Tibial artery (tissue), 4 donors: ENCODE data around the gene WT1.

Experiments used
- DNase-seq, 2 donors: peaks; one replicate each; pipeline ENCODE4 v3.0.0-alpha.2; 2019
- H3K27ac ChIP-seq, 2 donors: fragments of 200-600 bp; sonication (generic) in 1 of 2; 1 replicate in 1 of 2; 2 replicates in 1 of 2; pipeline ENCODE4 v1.5.1; 2018 to 2019; ENCODE audit warnings: mild to moderate bottlenecking in 1 of 2
- H3K27me3 ChIP-seq, 2 donors: fragments of 200-600 bp; sonication (generic) in 1 of 2; one replicate each; pipeline versions ENCODE4 v1.5.1 to v1.6.0; 2016 to 2019
- H3K36me3 ChIP-seq, 3 donors: fragments of 200-600 bp; sonication (generic) in 2 of 3; one replicate each; pipeline ENCODE4 v1.5.1; 2016 to 2019; ENCODE audit warnings: mild to moderate bottlenecking in 2 of 3
- H3K4me1 ChIP-seq, 4 donors: fragments of 200-600 bp; sonication (generic) in 2 of 4; 1 replicate in 3 of 4; 2 replicates in 1 of 4; pipeline ENCODE4 v1.5.1; 2016 to 2019
- H3K4me3 ChIP-seq, 2 donors: fragments of 200-600 bp; sonication (generic) in 1 of 2; 1 replicate in 1 of 2; 2 replicates in 1 of 2; pipeline ENCODE4 v1.5.1; 2018 to 2019; ENCODE audit warnings: mild to moderate bottlenecking in 2 of 2
- H3K9me3 ChIP-seq, 3 donors: fragments of 200-600 bp; sonication (generic) in 1 of 3; one replicate each; pipeline ENCODE4 v1.5.1; 2016 to 2019
- intact Hi-C: fragments of 100-400 bp; cut with DNase I; formaldehyde crosslinking; loops from one replicate; pipeline ENCODE4 v1.15.0; 2023; ENCODE audit warnings: low total_unique reads
- TF ChIP-seq, protein P1 (sequence below), 2 experiments: fragments of 200-600 bp in 1 of 2; fragments of 450-650 bp in 1 of 2; IDR thresholded peaks; one replicate each; pipeline ENCODE4 v1.5.1; 2017 to 2019; ENCODE audit warnings: antibody characterized with exemption in 2 of 2, mild to moderate bottlenecking in 1 of 2, moderate library complexity in 1 of 2

WT1 gene

DNA sequence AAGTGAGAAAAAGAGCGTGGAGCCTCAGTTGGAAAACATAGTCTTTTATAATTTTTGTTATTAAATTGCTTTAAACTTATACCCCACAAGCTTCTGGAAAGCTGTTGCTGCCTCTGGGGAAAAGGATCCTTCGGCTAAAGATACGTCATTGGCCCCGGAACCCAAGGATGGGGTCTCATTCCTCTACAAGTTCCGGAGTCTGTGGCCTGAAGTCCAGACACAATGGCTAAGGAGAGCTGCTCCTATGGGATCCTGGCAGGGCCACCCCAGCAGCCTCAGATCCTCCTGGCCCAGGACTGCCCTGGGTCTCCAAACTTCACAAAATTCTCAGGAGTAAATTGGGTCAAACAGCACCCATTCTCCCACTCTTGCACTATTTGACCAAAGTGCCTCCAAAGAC lies 5.9 kb downstream of the WT1 start:
- intact Hi-C loops: no loop called here
- Histone ChIP-seq H3K4me1 (peaks cover 0 to 24% (median 19%) of the 10 kb centered on the region in 4 donors), H3K27me3 (peaks cover 0 to 91% of the 10 kb centered on the region in 2 donors)

DNA sequence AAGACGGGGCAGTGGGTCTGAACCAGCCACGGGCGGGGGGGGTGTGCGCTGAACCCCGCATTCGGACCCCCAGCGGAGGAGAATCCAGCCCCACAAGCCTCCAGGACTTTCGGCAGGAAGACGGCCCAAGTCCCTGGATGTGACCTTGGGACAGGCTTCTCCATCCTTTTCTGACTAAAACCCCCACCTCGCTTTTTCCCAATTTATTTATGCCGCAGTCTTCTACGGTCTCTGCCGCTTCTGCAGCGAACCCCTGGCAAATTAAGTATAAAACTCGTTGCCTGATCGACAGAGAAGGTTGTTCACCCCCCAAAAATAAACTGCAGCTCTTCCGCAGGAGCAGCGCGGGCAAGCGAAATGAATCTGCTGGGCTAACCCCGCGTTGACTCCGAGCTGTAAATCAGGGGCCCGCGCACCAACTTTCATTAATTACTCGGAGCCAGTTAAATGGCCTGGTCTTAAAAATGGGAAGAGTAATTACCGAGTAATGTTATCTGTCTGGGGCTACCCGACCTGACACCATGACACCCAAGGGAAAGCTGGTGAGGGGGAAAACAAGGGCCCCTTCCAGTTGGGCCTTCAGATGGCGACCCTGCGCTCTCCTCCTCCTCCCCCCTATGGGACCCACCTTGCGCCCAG lies 6.6 kb downstream of the WT1 start:
- Histone ChIP-seq H3K27ac (no peak overlapping the region), H3K9me3 (no peaks in the 10 kb centered on the region), H3K4me1 (peaks cover 0 to 17% (median 12%) of the 10 kb centered on the region in 4 donors), H3K4me3 (no peak overlapping the region), H3K27me3 (peaks cover 0 to 85% of the 10 kb centered on the region in 2 donors), H3K36me3 (no peaks in the 10 kb centered on the region)
- DNase-seq: no peak
- TF ChIP-seq, protein P1, sequence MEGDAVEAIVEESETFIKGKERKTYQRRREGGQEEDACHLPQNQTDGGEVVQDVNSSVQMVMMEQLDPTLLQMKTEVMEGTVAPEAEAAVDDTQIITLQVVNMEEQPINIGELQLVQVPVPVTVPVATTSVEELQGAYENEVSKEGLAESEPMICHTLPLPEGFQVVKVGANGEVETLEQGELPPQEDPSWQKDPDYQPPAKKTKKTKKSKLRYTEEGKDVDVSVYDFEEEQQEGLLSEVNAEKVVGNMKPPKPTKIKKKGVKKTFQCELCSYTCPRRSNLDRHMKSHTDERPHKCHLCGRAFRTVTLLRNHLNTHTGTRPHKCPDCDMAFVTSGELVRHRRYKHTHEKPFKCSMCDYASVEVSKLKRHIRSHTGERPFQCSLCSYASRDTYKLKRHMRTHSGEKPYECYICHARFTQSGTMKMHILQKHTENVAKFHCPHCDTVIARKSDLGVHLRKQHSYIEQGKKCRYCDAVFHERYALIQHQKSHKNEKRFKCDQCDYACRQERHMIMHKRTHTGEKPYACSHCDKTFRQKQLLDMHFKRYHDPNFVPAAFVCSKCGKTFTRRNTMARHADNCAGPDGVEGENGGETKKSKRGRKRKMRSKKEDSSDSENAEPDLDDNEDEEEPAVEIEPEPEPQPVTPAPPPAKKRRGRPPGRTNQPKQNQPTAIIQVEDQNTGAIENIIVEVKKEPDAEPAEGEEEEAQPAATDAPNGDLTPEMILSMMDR (IDR thresholded peaks at IDR 0.05): no peak
- intact Hi-C loops: no loop called here

More for the DNA sequence above, 5.9 kb downstream of the WT1 start:
- no peak overlapping the region for H3K27ac ChIP-seq
- TF ChIP-seq, protein P1 (IDR thresholded peaks at IDR 0.05): no peak
- H3K9me3 ChIP-seq: no peaks in the 10 kb centered on the region
- H3K36me3 ChIP-seq: no peaks in the 10 kb centered on the region
- no peak overlapping the region for H3K4me3 ChIP-seq
- no peak for DNase-seq

DNA sequence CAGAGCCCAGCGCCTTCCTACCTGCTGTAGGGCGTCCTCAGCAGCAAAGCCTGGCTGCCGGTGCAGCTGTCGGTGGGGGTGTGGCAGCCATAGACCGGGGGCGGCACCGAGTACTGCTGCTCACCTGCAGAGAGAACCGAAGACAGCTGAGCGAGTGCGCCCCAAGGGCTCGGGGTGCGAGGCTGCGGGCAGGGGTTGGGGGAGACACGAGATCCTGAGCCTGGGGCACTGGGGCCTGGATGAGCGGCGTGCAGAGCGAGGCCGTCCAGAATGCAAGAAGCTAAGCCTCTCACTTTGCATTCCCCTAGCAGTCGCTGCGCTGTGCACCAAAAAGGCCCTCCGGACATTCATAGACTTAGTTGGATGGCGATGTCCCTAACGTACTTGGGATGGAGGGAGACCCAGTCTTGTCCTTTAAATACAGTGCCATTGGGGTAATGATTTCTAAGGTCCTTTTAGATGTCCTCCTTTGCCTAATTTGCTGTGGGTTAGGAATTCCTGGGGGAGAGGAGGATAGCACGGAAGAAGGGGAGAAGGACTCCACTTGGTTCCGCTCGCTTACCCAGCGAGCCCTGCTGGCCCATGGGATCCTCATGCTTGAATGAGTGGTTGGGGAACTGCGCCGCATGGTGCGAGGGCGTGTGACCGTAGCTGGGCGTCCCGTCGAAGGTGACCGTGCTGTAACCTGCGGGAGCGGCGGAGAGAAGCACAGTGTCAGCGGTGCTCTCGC lies 7.2 kb downstream of the WT1 start:
- Histone ChIP-seq H3K4me1 (peaks cover 0 to 14% (median 5%) of the 10 kb centered on the region in 4 donors), H3K27ac (no peak overlapping the region), H3K4me3 (no peak overlapping the region), H3K27me3 (peaks cover 0 to 84% of the 10 kb centered on the region in 2 donors), H3K9me3 (no peaks in the 10 kb centered on the region), H3K36me3 (no peaks in the 10 kb centered on the region)
- TF ChIP-seq, protein P1 (IDR thresholded peaks at IDR 0.05): no peak
- intact Hi-C loops: no loop called here
- no peak for DNase-seq

DNA sequence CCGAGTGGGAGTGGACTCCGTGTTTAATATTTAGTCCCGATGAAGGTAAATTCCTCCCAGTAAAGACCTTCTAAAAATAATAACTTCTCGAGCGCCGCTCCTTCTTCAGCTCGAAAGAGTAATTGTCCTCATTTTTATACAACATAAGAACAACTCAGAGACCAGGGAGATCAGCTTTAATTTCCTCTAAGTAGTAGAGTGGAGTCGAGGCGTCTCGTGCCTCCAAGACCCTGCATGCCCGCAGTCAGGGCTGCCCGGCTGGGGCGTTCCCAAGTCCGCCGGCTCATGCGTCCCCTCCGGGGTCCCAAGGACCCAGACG lies 7.8 kb downstream of the WT1 start:
- no peak overlapping the region for H3K4me3 ChIP-seq
- H3K27ac ChIP-seq: no peak overlapping the region
- no peaks in the 10 kb centered on the region for H3K9me3 ChIP-seq
- intact Hi-C loops: no loop called here
- H3K36me3 ChIP-seq: no peaks in the 10 kb centered on the region
- peaks cover 0 to 14% (median 4%) of the 10 kb centered on the region in 4 donors for H3K4me1 ChIP-seq
- H3K27me3 ChIP-seq: peaks cover 0 to 84% of the 10 kb centered on the region in 2 donors
- no peak for DNase-seq
- TF ChIP-seq, protein P1 (IDR thresholded peaks at IDR 0.05): no peak

DNA sequence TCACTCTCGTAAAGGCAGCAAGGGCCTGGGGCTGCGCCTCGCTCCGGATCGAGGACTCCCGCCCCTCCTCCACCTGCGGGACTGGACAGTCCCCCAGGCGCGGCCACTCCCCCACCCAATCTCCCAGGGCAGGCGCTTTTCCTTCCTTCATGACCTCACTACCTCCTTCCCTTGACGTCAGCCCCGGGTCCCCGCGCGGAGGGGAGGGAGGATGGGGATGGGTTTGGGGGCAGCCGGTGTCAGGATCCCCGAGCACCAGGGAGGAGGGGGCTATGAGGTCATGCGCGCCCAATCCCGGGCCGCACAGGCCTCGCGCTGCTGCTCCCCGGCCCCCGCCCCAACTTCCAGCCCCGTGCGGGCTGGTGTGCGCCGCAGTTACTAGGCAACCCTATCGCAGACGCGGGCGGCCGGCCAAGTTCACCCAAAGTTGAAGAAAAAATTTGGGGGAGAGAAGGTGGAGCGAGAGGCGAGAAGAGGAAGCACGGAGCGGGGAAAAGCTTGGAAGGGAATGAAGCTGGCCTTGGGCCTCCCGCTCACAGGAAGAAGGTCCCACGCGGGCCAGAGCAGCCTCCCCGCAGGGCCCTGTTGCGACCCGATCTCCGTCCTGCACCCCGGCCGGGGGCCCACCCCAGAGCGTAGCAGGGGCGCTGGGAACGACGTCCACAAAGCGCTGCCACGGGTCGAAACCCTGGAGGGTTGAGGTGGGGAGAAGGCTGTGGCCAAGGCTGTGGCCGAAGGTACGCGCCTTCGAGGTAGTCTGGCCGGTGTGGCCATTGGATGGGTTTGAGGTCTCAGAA lies 8.3 kb downstream of the WT1 start:
- H3K36me3 ChIP-seq: no peaks in the 10 kb centered on the region
- peaks cover 0 to 80% of the 10 kb centered on the region in 2 donors for H3K27me3 ChIP-seq
- H3K27ac ChIP-seq: no peak overlapping the region
- intact Hi-C loops: no loop called here
- TF ChIP-seq, protein P1 (IDR thresholded peaks at IDR 0.05): no peak
- H3K9me3 ChIP-seq: no peaks in the 10 kb centered on the region
- no peak for DNase-seq
- H3K4me3 ChIP-seq: no peak overlapping the region
- peaks cover 0 to 14% (median 4%) of the 10 kb centered on the region in 4 donors for H3K4me1 ChIP-seq
